ENCODE results near the gene ARHGAP4.

DNA sequence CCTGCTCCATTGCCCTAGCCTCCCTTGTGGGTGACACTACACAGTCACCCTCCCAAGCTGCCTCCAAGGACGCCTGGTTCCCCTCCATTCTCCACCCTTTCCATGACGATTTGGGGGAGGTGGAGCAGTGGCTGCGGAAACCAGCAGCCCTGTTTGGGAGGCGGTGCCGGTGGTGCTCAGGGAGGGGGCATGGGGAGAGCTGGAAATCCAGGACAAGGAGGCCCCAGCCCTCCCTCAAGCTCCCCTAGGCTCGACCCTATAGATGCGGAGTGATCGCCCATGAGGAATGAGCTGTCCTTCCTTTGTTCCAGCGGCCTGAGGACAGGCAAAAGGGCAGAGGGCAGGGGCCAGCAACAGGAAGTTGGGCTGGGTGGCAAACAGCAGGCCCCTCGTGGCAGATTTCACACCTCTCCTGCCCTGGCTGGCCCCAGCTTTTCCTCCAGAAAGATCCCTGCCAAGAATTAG, 22.0 kb upstream of the ARHGAP4 start:
- TF ChIP-seq CTCF (IDR thresholded peaks at IDR 0.05) (no peak), POLR2A (IDR thresholded peaks at IDR 0.05) (no peak)

Measured in heart left ventricle (tissue), 13 donors.